Testis (tissue), 3 donors: ENCODE data around the gene GCNT2. TPM values are rescaled to one million over a fixed set of nuclear protein-coding genes. Genes with fewer than 3 reads are reported as not detected.

ENCODE experiments used
- DNase-seq: peaks from one replicate; pipeline ENCODE4 v3.0.0-alpha.2; 2019
- H3K27ac ChIP-seq, 2 donors: fragments of 200-600 bp; sonication (generic); one replicate each; pipeline ENCODE4 v1.5.1; 2019
- H3K27me3 ChIP-seq: fragments of 200-600 bp; sonication (generic); one replicate; pipeline ENCODE4 v1.5.1; 2019
- H3K36me3 ChIP-seq: fragments of 200-600 bp; sonication (generic); one replicate; pipeline ENCODE4 v1.5.1; 2017; ENCODE audit warnings: low read depth; ENCODE audit errors: missing control alignments
- H3K4me1 ChIP-seq: fragments of 200-600 bp; sonication (generic); one replicate; pipeline ENCODE4 v1.5.1; 2019
- H3K4me3 ChIP-seq, 2 donors: fragments of 200-600 bp; sonication (generic); one replicate each; pipeline ENCODE4 v1.5.1; 2017 to 2019
- H3K9me3 ChIP-seq: fragments of 200-600 bp; sonication (generic); one replicate; pipeline ENCODE4 v1.5.1; 2017
- POLR2A ChIP-seq: fragments of 450-650 bp; IDR thresholded peaks from one replicate; pipeline ENCODE4 v1.6.1; 2017; ENCODE audit warnings: antibody characterized with exemption, mild to moderate bottlenecking, moderate library complexity
- WGBS, 2 donors: methylation state at CpG; one replicate each; pipeline ENCODE4 v1.1.5; 2018; 5-methylcytosine and 5-hydroxymethylcytosine counted together
- intact Hi-C: fragments of 100-400 bp; cut with DNase I; formaldehyde crosslinking; loops from one replicate; pipeline ENCODE4 v1.15.1; 2023; ENCODE audit warnings: low total_unique reads
- polyA plus RNA-seq: library from polyadenylated mRNA; stranded (reverse); fragments of 350-450 nt; fragmentation: Illumina TruSeq; extraction: RNeasy Lipid Tissue Mini Kit (QIAGEN cat#74804); gene quantifications from one replicate; pipeline ENCODE4 v1.2.3, GENCODE V29; 2014; ENCODE audit warnings: low read depth, low replicate concordance; ENCODE audit not compliant: insufficient read depth
- total RNA-seq, 2 donors: library from RNA; depleted of rRNA; stranded (reverse); fragments of >200 nt; gene quantifications; one replicate each; pipeline ENCODE4 v1.2.3, GENCODE V29; 2016
- TF ChIP-seq, protein P1 (sequence below), 3 experiments: fragments of 450-650 bp in 2 of 3; fragments of 200-600 bp in 1 of 3; sonication (generic) in 1 of 3; IDR thresholded peaks; one replicate each; pipeline ENCODE4 v1.5.1; 2016 to 2019; ENCODE audit warnings: antibody characterized with exemption in 3 of 3, mild to moderate bottlenecking in 2 of 3, moderate library complexity in 1 of 3

GCNT2 gene
- total and polyA plus RNA-seq, 3 donors from 2014 or later = 12.8 to 28.0 (median 17.0) TPM

DNA sequence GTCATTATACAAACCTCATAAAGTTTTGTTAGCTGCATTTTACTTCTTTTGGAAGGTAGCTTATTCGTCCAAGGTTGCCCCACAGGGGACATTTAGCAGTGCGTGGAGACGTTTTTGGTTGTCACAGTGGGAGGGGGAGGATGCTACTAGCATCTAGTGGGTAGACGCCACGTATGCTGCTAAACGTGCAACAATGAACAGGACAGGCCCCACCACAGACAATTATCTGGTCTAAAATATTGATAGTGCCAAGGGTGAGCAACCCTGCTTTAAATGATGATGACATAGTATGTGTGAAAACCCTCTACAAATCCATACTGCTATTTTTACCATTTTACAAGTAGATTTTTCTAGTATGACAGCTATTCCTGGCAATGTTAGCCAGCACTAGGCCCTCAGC, 13.9 kb upstream of the GCNT2 start:
- Histone ChIP-seq H3K36me3 (no peaks in the 10 kb centered on the region), H3K9me3 (no peaks in the 10 kb centered on the region), H3K27me3 (no peaks in the 10 kb centered on the region), H3K4me3 (no peak overlapping the region), H3K27ac (no peak overlapping the region), H3K4me1 (no peaks in the 10 kb centered on the region)
- 69 to 84% methylated on average over 6 of the region's 6 CpGs for WGBS, 2 donors
- no peak for TF ChIP-seq POLR2A
- TF ChIP-seq, protein P1, sequence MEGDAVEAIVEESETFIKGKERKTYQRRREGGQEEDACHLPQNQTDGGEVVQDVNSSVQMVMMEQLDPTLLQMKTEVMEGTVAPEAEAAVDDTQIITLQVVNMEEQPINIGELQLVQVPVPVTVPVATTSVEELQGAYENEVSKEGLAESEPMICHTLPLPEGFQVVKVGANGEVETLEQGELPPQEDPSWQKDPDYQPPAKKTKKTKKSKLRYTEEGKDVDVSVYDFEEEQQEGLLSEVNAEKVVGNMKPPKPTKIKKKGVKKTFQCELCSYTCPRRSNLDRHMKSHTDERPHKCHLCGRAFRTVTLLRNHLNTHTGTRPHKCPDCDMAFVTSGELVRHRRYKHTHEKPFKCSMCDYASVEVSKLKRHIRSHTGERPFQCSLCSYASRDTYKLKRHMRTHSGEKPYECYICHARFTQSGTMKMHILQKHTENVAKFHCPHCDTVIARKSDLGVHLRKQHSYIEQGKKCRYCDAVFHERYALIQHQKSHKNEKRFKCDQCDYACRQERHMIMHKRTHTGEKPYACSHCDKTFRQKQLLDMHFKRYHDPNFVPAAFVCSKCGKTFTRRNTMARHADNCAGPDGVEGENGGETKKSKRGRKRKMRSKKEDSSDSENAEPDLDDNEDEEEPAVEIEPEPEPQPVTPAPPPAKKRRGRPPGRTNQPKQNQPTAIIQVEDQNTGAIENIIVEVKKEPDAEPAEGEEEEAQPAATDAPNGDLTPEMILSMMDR (IDR thresholded peaks at IDR 0.05) = no peak
- intact Hi-C loops = no loop called here
- no peak for DNase-seq

- H3K36me3 ChIP-seq = no peaks in the 10 kb centered on the region
- TF ChIP-seq POLR2A = no peak
- TF ChIP-seq, protein P1 (IDR thresholded peaks at IDR 0.05) = no peak
- no peak overlapping the region for H3K4me3 ChIP-seq
- intact Hi-C loops = no loop called here
- no peaks in the 10 kb centered on the region for H3K27me3 ChIP-seq
- H3K9me3 ChIP-seq = no peaks in the 10 kb centered on the region
- no peak overlapping the region for H3K27ac ChIP-seq
- H3K4me1 ChIP-seq = no peaks in the 10 kb centered on the region
- no peak for DNase-seq
- WGBS, 2 donors = 92 to 93% methylated on average over 5 of the region's 5 CpGs
Measured at GRCh38 chr6:10507715-10508114, 13.4 kb upstream of the GCNT2 start.

DNA sequence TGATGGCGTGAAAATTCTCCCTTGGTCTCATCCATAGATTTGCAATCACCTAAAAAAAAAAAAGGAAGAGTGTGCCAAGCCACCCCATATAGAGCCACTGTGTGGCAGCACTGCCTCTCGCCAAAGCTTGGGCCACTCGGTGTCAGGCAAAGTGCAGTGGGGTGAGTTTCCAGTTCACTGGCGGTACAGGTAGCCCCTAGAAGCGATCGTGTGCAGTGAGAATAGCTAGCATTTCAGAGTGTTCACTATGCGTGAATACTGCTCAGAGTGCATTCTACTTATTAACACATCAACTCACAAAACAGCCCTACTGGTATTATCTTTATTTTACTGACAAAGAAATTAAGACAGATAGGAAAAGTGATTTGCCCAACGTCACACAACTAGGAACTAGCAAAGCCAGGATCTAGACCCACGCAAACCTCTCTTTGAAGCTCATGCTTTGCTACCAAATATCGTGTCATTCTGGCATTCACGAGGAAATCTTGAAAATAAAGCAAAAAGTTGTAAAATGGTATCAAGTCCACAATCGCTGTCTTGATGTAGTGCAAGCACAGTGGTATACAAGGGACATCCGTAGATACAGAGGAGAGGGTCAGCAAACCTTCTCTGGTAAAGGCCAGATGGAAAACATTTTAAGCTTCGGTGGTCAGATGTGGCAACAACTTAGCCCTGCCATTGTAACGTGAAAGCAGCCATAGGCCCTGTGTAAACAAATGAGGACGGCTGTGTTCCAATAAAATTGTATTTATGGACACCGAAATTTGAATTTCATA, 10.4 kb upstream of the GCNT2 start:
- no peaks in the 10 kb centered on the region for H3K27me3 ChIP-seq
- H3K4me3 ChIP-seq = no peak overlapping the region
- DNase-seq = peak; percentile 57
- intact Hi-C loops = no loop called here
- no peaks in the 10 kb centered on the region for H3K9me3 ChIP-seq
- H3K27ac ChIP-seq = no peak overlapping the region
- no peak for TF ChIP-seq POLR2A
- TF ChIP-seq, protein P1 (IDR thresholded peaks at IDR 0.05) = peak in 2 of 3 experiments; percentile 12 to 45
- H3K4me1 ChIP-seq = no peaks in the 10 kb centered on the region
- WGBS, 2 donors = 54 to 60% methylated on average over 17 of the region's 17 CpGs
- H3K36me3 ChIP-seq = no peaks in the 10 kb centered on the region

- Histone ChIP-seq H3K4me3 (no peak overlapping the region), H3K27me3 (no peaks in the 10 kb centered on the region), H3K27ac (no peak overlapping the region), H3K4me1 (no peaks in the 10 kb centered on the region), H3K36me3 (no peaks in the 10 kb centered on the region), H3K9me3 (no peaks in the 10 kb centered on the region)
- TF ChIP-seq, protein P1 (IDR thresholded peaks at IDR 0.05) = no peak
- TF ChIP-seq POLR2A = no peak
- intact Hi-C loops = no loop called here
- no peak for DNase-seq
- 53 to 77% methylated on average over 2 of the region's 2 CpGs for WGBS, 2 donors
Measured at GRCh38 chr6:10511477-10511876, 9.7 kb upstream of the GCNT2 start.

DNA sequence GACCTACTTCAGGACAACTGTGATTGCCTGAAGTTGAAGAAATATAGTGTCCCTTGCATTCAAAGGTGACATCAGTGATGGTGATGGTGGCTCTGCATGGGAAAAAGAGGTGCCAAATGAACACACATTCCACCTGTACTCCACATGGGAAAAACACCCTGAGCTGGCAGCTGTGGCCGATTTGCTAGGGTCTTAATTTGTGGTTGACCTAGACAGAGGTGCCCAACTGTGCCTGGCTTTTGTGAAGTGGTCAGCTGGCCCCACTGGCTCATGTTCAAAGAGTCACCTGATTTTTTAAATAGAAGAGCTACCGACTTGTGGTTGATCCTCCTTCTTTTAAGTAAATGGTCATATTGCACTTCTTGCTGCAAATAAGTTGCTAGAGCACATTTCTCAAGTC, 7.6 kb upstream of the GCNT2 start:
- WGBS, 2 donors = 70 to 86% methylated on average over 2 of the region's 2 CpGs
- H3K4me1 ChIP-seq = no peaks in the 10 kb centered on the region
- no peaks in the 10 kb centered on the region for H3K36me3 ChIP-seq
- TF ChIP-seq POLR2A = no peak
- TF ChIP-seq, protein P1 (IDR thresholded peaks at IDR 0.05) = no peak
- no peaks in the 10 kb centered on the region for H3K27me3 ChIP-seq
- H3K9me3 ChIP-seq = no peaks in the 10 kb centered on the region
- intact Hi-C loops = no loop called here
- DNase-seq = no peak
- H3K27ac ChIP-seq = no peak overlapping the region
- H3K4me3 ChIP-seq = no peak overlapping the region
